Motor neuron (in vitro differentiated cells): ENCODE data around the gene GAS2L3. TPM values are rescaled to one million over a fixed set of nuclear protein-coding genes. Genes with fewer than 3 reads are reported as not detected.

Source experiments
- ATAC-seq, 8 experiments: fragments of 200-7000 bp; cut with Tn5 transposase; replicated peaks in 6 of 8; 2 replicates each; pipeline ENCODE4 v1.8.0; 2021; ENCODE audit warnings: mild to moderate bottlenecking in 8 of 8, moderate library complexity in 8 of 8
- H3K27ac ChIP-seq, 2 donors: fragments of 250-450 bp; sonication (Bioruptor Pico); 2 replicates each; pipeline ENCODE4 v1.9.0; 2021; ENCODE audit warnings: antibody characterized with exemption in 2 of 2, mild to moderate bottlenecking in 2 of 2, moderate library complexity in 1 of 2
- H3K4me1 ChIP-seq, 2 donors: fragments of 250-450 bp; sonication (Bioruptor Pico); replicated peaks in 1 of 2; 2 replicates each; pipeline ENCODE4 v1.6.1; 2021; ENCODE audit warnings: antibody characterized with exemption in 2 of 2, mild to moderate bottlenecking in 2 of 2, moderate library complexity in 1 of 2
- H3K4me3 ChIP-seq, 5 donors: fragments of 250-450 bp; sonication (Bioruptor Pico); 2 replicates each; pipeline ENCODE4 v1.9.0; 2021; ENCODE audit warnings: antibody characterized with exemption in 5 of 5, mild to moderate bottlenecking in 5 of 5, moderate library complexity in 4 of 5
- WGBS, 10 experiments: fragments of 450-650 bp; shearing (Covaris generic); methylation state at CpG; one replicate each; pipeline ENCODE4 v1.0.0; 2022; 5-methylcytosine and 5-hydroxymethylcytosine counted together
- in situ Hi-C, 9 experiments: fragments of 400-800 bp; cut with MboI; loops; one replicate each; pipeline ENCODE4 v1.15.0; 2021; ENCODE audit warnings: low sequenced_read_pairs in 9 of 9, low pct_unique_long_range_greater_than_20kb in 2 of 9; ENCODE audit not compliant: unreplicated experiment in 9 of 9
- total RNA-seq, 8 experiments: library from RNA; unstranded; fragments of 300-600 nt; gene quantifications; 2 replicates each; pipeline versions ENCODE4 v1.2.3 to v1.2.4, GENCODE V29; 2022

The GAS2L3 gene
- total RNA-seq: 10 to 100 TPM in 4 of 8 experiments, 1 to 10 TPM in 4; 1.2 to 21.6 (median 8.1) TPM

- in situ Hi-C loops: loop anchor here in 3 of 9 experiments (25.0 kb wide), 1 partner anchor 211 kb away; the partner anchor contains the start of gene SLC17A8 (in 3 of the 3)
Observed at GRCh38 chr12:100573292-100574186, at the start of gene GAS2L3. Gene GAS2L3, plus strand, starts transcription at chr12:100573684. Its CDS starts 21,221 bp downstream, at chr12:100594905.

GRCh38 chr12:100528034-100528433 lies 45.5 kb upstream of the GAS2L3 start:
- ATAC-seq: peak in 3 of 8 experiments; percentile 6 to 38 (median 22)
- Histone ChIP-seq H3K4me3 (no peak overlapping the region), H3K27ac (no peak overlapping the region), H3K4me1 (peaks cover 0 to 8% of the 10 kb centered on the region in 2 donors)
- in situ Hi-C loops: loop anchor here in 2 of 9 experiments (25.0 kb wide), 1 partner anchor 166 kb away; the partner anchor contains the start of gene SLC17A8 (in 2 of the 2)
- WGBS, 10 experiments: 5 to 100% (median 53%) methylated on average over 1 to 3 of the region's 3 CpGs; no CpG with 5 or more reads in 2 of the 10 experiments

More at GRCh38 chr12:100573292-100574186, at the start of gene GAS2L3:
- H3K27ac ChIP-seq: peak within 1 kb of the TSS in 1 of 2 donors; percentile 38
- peak within 1 kb of the TSS; percentile 54 to 87 (median 61) for H3K4me3 ChIP-seq
- 0% methylated on average over 1 to 10 of the region's 70 CpGs; no CpG with 5 or more reads in 5 of the 10 experiments for WGBS, 10 experiments
- peak; percentile 90 to 95 (median 94) for ATAC-seq
- H3K4me1 ChIP-seq: no peaks in the 10 kb centered on the region

- in situ Hi-C loops: loop anchor here in 2 of 9 experiments (25.0 kb wide), 1 partner anchor 166 kb away; the partner anchor contains the start of gene SLC17A8 (in 2 of the 2)
- ATAC-seq: peak in 6 of 8 experiments; percentile 42 to 84 (median 57)
Observed at GRCh38 chr12:100528471-100529127, 44.9 kb upstream of the GAS2L3 start.

DNA sequence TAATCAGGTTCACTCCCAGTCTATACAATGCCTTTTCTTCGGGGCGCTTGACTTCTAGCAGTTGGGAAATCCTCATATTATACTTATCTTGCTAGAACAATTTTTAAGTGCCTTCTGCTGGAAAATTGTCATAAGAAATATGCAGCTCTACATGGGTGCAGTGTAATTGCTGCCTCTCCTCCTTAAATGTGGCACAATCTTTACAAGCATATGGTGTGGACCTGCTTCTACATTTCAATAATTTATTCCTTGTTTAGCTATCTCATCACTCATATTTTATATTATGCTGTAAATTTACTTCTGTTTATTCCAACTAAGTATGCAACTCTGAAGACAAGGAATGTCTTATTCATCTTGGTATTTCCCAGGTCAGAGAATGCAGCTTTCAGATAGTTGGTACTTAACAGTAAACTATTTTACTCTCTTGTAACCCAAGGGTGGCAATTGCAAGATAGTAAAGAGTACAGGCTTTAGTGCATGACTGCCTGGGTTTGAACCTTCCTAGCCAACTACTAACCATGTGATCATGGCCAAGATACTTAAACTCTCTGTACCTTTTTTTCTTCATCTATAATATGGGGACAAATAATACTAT lies 43.6 kb upstream of the GAS2L3 start:
- Histone ChIP-seq H3K27ac (no peak overlapping the region), H3K4me3 (no peak overlapping the region), H3K4me1 (peaks cover 0 to 8% of the 10 kb centered on the region in 2 donors)
- in situ Hi-C loops: loop anchor here in 2 of 9 experiments (25.0 kb wide), 1 partner anchor 168 kb away; the partner anchor contains the start of gene SLC17A8 (in 2 of the 2)
- 3 to 100% (median 95%) methylated on average over 1 to 2 of the region's 2 CpGs; no CpG with 5 or more reads in 1 of the 10 experiments for WGBS, 10 experiments
- peak in 2 of 8 experiments; percentile 39 to 91 for ATAC-seq

More at GRCh38 chr12:100528471-100529127, 44.9 kb upstream of the GAS2L3 start:
- Histone ChIP-seq H3K27ac (no peak overlapping the region), H3K4me3 (no peak overlapping the region), H3K4me1 (peaks cover 0 to 8% of the 10 kb centered on the region in 2 donors)
- WGBS, 10 experiments: 0 to 75% (median 63%) methylated on average over 1 of the region's 1 CpG; no CpG with 5 or more reads in 1 of the 10 experiments

GRCh38 chr12:100533376-100533775 lies 40.1 kb upstream of the GAS2L3 start:
- in situ Hi-C loops: loop anchor here in 2 of 9 experiments (25.0 kb wide), 1 partner anchor 171 kb away; the partner anchor contains the start of gene SLC17A8 (in 2 of the 2)
- 0 to 100% (median 76%) methylated on average over 1 to 3 of the region's 3 CpGs; no CpG with 5 or more reads in 2 of the 10 experiments for WGBS, 10 experiments

GRCh38 chr12:100534625-100535227 lies 38.8 kb upstream of the GAS2L3 start:
- whole genome bisulfite sequencing, 10 experiments: 23 to 100% (median 70%) methylated on average over 2 to 6 of the region's 6 CpGs; no CpG with 5 or more reads in 1 of the 10 experiments
- Histone ChIP-seq H3K4me1 (no peaks in the 10 kb centered on the region), H3K4me3 (no peak overlapping the region), H3K27ac (no peak overlapping the region)
- in situ Hi-C loops: loop anchor here in 2 of 9 experiments (25.0 kb wide), 1 partner anchor 172 kb away; the partner anchor contains the start of gene SLC17A8 (in 2 of the 2)
- no peak for ATAC-seq

More at GRCh38 chr12:100533376-100533775, 40.1 kb upstream of the GAS2L3 start:
- Histone ChIP-seq H3K27ac (no peak overlapping the region), H3K4me1 (peaks cover 0 to 8% of the 10 kb centered on the region in 2 donors), H3K4me3 (no peak overlapping the region)
- peak in 2 of 8 experiments; percentile 14 to 55 for ATAC-seq

GRCh38 chr12:100539202-100539601 lies 34.3 kb upstream of the GAS2L3 start:
- Histone ChIP-seq H3K4me3 (no peak overlapping the region), H3K27ac (no peak overlapping the region), H3K4me1 (no peaks in the 10 kb centered on the region)
- ATAC-seq: peak in 2 of 8 experiments; percentile 31 to 60
- 0 to 67% (median 33%) methylated on average over 1 to 2 of the region's 2 CpGs; no CpG with 5 or more reads in 3 of the 10 experiments for WGBS, 10 experiments
- in situ Hi-C loops: loop anchor here in 2 of 9 experiments (25.0 kb wide), 1 partner anchor 177 kb away; the partner anchor contains the start of gene SLC17A8 (in 2 of the 2)

GRCh38 chr12:100544165-100544564 lies 29.3 kb upstream of the GAS2L3 start:
- Histone ChIP-seq H3K4me1 (no peaks in the 10 kb centered on the region), H3K4me3 (no peak overlapping the region), H3K27ac (no peak overlapping the region)
- ATAC-seq: peak in 1 of 8 experiments; percentile 52
- in situ Hi-C loops: loop anchor here in 2 of 9 experiments (25.0 kb wide), 1 partner anchor 182 kb away; the partner anchor contains the start of gene SLC17A8 (in 2 of the 2)
- 63 to 100% (median 82%) methylated on average over 2 to 4 of the region's 4 CpGs; no CpG with 5 or more reads in 5 of the 10 experiments for WGBS, 10 experiments

DNA sequence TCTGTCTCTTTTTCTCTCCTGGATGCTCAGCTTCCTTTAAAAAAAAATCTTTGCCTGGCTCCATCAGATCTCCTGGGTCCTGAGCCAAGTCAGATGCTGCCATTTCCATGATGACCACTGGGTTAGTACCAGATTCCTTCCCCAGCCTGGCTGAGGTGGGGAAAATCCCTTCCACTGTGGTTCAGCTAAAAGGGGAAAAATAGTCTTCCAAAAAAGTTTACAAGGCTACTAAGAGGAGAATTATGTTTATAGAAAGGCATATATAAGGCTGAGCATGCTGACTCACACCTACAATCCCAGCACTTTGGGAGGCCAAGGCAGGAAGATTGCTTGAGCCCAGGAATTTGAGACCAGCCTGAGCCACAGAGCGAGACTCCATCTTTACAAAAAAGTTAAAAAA lies 28.4 kb upstream of the GAS2L3 start:
- 60 to 100% (median 80%) methylated on average over 1 of the region's 1 CpG; no CpG with 5 or more reads in 2 of the 10 experiments for WGBS, 10 experiments
- no peaks in the 10 kb centered on the region for H3K4me1 ChIP-seq
- in situ Hi-C loops: loop anchor here in 2 of 9 experiments (25.0 kb wide), 1 partner anchor 183 kb away; the partner anchor contains the start of gene SLC17A8 (in 2 of the 2)
- no peak overlapping the region for H3K4me3 ChIP-seq
- H3K27ac ChIP-seq: no peak overlapping the region
- no peak for ATAC-seq

DNA sequence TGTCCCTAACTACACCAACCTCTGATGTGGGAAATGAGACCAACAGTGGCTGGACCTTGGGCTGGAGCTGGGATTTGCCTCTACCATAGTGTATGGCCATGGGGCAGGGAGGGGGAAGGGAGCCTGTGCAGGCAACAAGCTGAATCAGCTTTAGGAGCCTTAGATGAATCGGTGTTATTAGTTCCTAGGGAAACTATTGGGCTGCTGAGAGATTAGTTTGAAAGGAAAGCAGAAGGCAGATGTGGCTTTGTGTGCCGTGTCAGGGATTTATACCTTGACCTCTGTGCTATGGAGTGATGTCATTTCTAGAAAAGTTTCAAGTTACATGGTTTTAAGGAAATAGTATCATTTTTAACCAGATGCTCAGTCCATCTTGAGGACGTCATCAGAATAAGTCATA lies 19.5 kb upstream of the GAS2L3 start:
- in situ Hi-C loops: loop anchor here in 4 of 9 experiments (10.0 to 25.0 kb wide), 2 partner anchors 159 to 192 kb away; partner anchors contain the start of gene SLC17A8 (in 3 of the 4)
- Histone ChIP-seq H3K27ac (no peak overlapping the region), H3K4me1 (no peaks in the 10 kb centered on the region), H3K4me3 (no peak overlapping the region)
- peak; percentile 20 to 89 (median 29) for ATAC-seq
- 25 to 100% (median 60%) methylated on average over 1 to 3 of the region's 3 CpGs; no CpG with 5 or more reads in 3 of the 10 experiments for WGBS, 10 experiments

DNA sequence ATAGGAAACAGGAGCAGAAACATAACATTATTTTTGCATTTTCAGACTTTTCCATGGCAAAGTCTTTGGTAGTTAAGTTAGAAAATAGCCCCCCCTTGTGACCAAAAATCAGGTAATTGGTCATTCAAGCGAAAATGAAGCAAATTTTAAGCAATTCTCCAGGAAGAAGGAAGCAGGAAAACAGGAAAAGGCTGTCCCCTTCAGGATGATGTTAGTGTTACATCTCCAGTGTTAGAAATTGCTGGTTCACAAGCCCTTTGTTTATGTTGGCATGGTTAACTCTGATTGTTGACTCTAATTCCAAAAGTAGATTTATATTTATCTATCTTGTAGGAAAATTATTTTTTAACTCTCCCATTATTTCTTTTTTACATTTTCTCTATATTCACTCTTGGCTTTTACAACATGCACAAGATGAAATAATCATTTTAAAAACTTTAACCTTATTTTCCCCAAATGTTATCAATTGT lies 18.8 kb upstream of the GAS2L3 start:
- in situ Hi-C loops: loop anchor here in 4 of 9 experiments (5.0 to 25.0 kb wide), 3 partner anchors 160 to 207 kb away; partner anchors contain the start of gene SLC17A8 (in 3 of the 4)
- H3K27ac ChIP-seq: no peak overlapping the region
- H3K4me3 ChIP-seq: no peak overlapping the region
- H3K4me1 ChIP-seq: no peaks in the 10 kb centered on the region
- WGBS, 10 experiments: 0 to 22% (median 0%) methylated on average over 1 of the region's 1 CpG; no CpG with 5 or more reads in 2 of the 10 experiments
- peak in 7 of 8 experiments; percentile 32 to 89 (median 79) for ATAC-seq
